Breast epithelium (tissue), 3 donors: Measurements from ENCODE around the gene CHN2.

Source experiments
- CTCF ChIP-seq, 3 donors: fragments of 450-650 bp; IDR thresholded peaks; one replicate each; pipeline ENCODE4 v1.5.1; 2016 to 2017; ENCODE audit warnings: antibody characterized with exemption in 3 of 3, mild to moderate bottlenecking in 3 of 3, moderate library complexity in 3 of 3
- POLR2A ChIP-seq: fragments of 450-650 bp; IDR thresholded peaks from one replicate; pipeline ENCODE4 v1.6.1; 2016; ENCODE audit warnings: antibody characterized with exemption, mild to moderate bottlenecking, moderate library complexity
- POLR2AphosphoS5 ChIP-seq, 3 donors: sonication (generic); formaldehyde crosslinking; IDR thresholded peaks; one replicate each; pipeline ENCODE4 v1.6.1; 2017; ENCODE audit warnings: antibody characterized with exemption in 3 of 3

- no peak for TF ChIP-seq CTCF (IDR thresholded peaks at IDR 0.05)
- no peak for TF ChIP-seq POLR2AphosphoS5 (IDR thresholded peaks at IDR 0.05)
- no peak for TF ChIP-seq POLR2A
Measured at GRCh38 chr7:29443552-29443951, 249.0 kb downstream of the CHN2 start.
